Cardiac fibroblast (primary cell): Measurements from ENCODE around the gene SPDYE18.
"Not testable (repeated sequence)": the region's sequence is repeated elsewhere in the genome, so short reads cannot be mapped to it uniquely, and the experiment has no call there.

Source experiments
- DNase-seq, 2 donors: peaks; one replicate each; pipeline versions ENCODE4 v3.0.0 to v3.0.0-alpha.2; 2010; ENCODE audit warnings: low read depth in 2 of 2
- H3K4me3 ChIP-seq, 2 donors: replicated peaks in 1 of 2; 1 replicate in 1 of 2; 2 replicates in 1 of 2; pipeline ENCODE4 v1.5.1; 2011; ENCODE audit warnings: low read depth in 2 of 2, low read length in 2 of 2, mild to moderate bottlenecking in 2 of 2, moderate library complexity in 1 of 2

Gene SPDYE18

GRCh38 chr7:77062557-77062956 lies at the start of gene SPDYE18:
SPDYE18 (minus strand) TSS chr7:77062558; CDS start chr7:77060512, 2,046 bp downstream.
- not testable (repeated sequence) for H3K4me3 ChIP-seq, DNase-seq

- H3K4me3 ChIP-seq, DNase-seq: not testable (repeated sequence)
These were observed 46.0 kb upstream of the SPDYE18 start for GRCh38 chr7:77108362-77108761.

- not testable (repeated sequence) for DNase-seq, H3K4me3 ChIP-seq
These were observed 45.3 kb upstream of the SPDYE18 start for GRCh38 chr7:77107659-77108058.

GRCh38 chr7:77105904-77106303 lies 43.5 kb upstream of the SPDYE18 start:
- not testable (repeated sequence) for DNase-seq, H3K4me3 ChIP-seq

GRCh38 chr7:77102671-77103070 lies 40.3 kb upstream of the SPDYE18 start:
- DNase-seq, H3K4me3 ChIP-seq: not testable (repeated sequence)

- DNase-seq: not testable (repeated sequence)
These were observed 38.8 kb upstream of the SPDYE18 start for GRCh38 chr7:77101187-77101586.

GRCh38 chr7:77100501-77100900 lies 38.1 kb upstream of the SPDYE18 start:
- not testable (repeated sequence) for H3K4me3 ChIP-seq, DNase-seq

More at GRCh38 chr7:77101187-77101586, 38.8 kb upstream of the SPDYE18 start:
- not testable (repeated sequence) for H3K4me3 ChIP-seq

GRCh38 chr7:77092301-77092700 lies 29.9 kb upstream of the SPDYE18 start:
- H3K4me3 ChIP-seq, DNase-seq: not testable (repeated sequence)

GRCh38 chr7:77082192-77082591 lies 19.8 kb upstream of the SPDYE18 start:
- not testable (repeated sequence) for DNase-seq, H3K4me3 ChIP-seq

- DNase-seq, H3K4me3 ChIP-seq: not testable (repeated sequence)
These were observed 17.9 kb upstream of the SPDYE18 start for GRCh38 chr7:77080236-77080635.

GRCh38 chr7:77079624-77080023 lies 17.3 kb upstream of the SPDYE18 start:
- DNase-seq: peak in 1 of 2 donors; percentile 10
- not testable (repeated sequence) for H3K4me3 ChIP-seq

- DNase-seq: peak in 1 of 2 donors; percentile 2
- not testable (repeated sequence) for H3K4me3 ChIP-seq
These were observed 16.8 kb upstream of the SPDYE18 start for GRCh38 chr7:77079112-77079511.

GRCh38 chr7:77077060-77077459 lies 14.7 kb upstream of the SPDYE18 start:
- H3K4me3 ChIP-seq: not testable (repeated sequence)

GRCh38 chr7:77074786-77075396 lies 12.5 kb upstream of the SPDYE18 start:
- DNase-seq: peak; percentile 21 to 48
- not testable (repeated sequence) for H3K4me3 ChIP-seq

More at GRCh38 chr7:77077060-77077459, 14.7 kb upstream of the SPDYE18 start:
- DNase-seq: not testable (repeated sequence)

- H3K4me3 ChIP-seq, DNase-seq: not testable (repeated sequence)
These were observed 8.8 kb upstream of the SPDYE18 start for GRCh38 chr7:77071108-77071507.

GRCh38 chr7:77065869-77066268 lies 3.5 kb upstream of the SPDYE18 start:
- not testable (repeated sequence) for H3K4me3 ChIP-seq, DNase-seq

GRCh38 chr7:77063732-77064131 lies 1.4 kb upstream of the SPDYE18 start:
- DNase-seq, H3K4me3 ChIP-seq: not testable (repeated sequence)

- not testable (repeated sequence) for DNase-seq, H3K4me3 ChIP-seq
These were observed 30.1 kb downstream of the SPDYE18 start, which contains the start of gene SPDYE17 for GRCh38 chr7:77032261-77032660. SPDYE17 (minus strand) TSS chr7:77032361; CDS start chr7:77030570, 1,791 bp downstream.

- not testable (repeated sequence) for DNase-seq
These were observed 36.0 kb downstream of the SPDYE18 start for GRCh38 chr7:77026349-77026748.

More at GRCh38 chr7:77026349-77026748, 36.0 kb downstream of the SPDYE18 start:
- not testable (repeated sequence) for H3K4me3 ChIP-seq
